Measurements from ENCODE around the gene XXYLT1. TPM values are rescaled to one million over a fixed set of nuclear protein-coding genes. Genes with fewer than 3 reads are reported as not detected.

XXYLT1 gene
- polyA plus RNA-seq, 4 donors, result 28.9 to 35.7 (median 31.3) TPM

DNA sequence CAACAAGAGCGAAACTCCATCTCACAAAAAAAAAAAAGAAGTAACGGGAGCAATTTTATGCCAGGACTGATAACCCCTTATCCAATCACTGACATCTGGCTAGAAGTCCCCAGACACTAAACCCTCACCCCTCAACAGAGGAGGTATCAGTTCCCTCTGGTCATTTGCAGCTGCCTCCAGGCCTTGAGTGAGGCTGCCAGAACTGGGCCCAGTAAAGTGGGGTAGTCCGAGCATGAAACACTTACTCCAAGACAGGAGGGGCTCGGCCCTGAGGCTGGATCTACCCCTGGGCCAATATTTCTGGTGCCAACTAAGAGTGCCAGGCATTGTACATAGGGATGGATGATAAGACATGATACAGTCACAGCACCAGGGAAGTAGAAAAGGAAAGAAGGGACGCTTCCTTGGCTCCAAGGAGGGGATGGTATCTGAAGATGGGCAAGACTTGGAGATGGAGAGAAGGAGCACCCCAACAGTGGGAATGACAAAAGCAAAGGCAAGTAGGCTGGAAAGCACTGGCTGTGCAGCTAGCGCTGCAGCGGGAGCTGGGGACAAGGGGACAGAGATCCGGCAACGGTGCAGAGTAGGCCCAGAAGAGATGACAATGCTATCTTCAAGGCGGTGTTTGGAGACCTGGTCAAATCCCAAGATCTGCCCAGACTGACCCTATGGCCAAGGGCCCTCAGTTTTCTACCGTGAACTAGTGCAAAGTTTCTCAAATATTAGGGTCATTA is 2.2 kb downstream of the XXYLT1 start:
- no peak for DNase-seq (ENCODE audit: low read depth in 4 of 4, low spot score in 3 of 4)

DNA sequence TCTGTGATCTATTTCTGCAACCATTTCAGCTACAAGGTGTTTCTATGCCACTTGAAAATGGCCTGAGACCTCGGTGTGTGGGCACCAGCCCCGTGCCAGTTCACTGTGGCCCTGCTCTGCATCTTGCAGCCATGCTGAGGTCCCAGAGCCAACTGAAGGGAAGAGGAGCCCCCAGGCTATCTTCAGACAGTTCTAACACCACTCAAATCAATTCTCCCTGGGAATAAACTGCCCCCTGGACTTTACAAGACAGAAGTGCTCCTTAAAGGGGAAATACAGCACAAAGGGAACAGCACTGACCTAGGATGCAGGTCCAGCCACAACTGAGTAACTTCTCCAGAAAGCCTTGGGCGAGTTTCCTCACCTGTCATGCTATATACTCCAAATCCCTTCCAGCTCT is 3.9 kb downstream of the XXYLT1 start:
- DNase-seq (ENCODE audit: low read depth in 4 of 4, low spot score in 3 of 4), result no peak

DNA sequence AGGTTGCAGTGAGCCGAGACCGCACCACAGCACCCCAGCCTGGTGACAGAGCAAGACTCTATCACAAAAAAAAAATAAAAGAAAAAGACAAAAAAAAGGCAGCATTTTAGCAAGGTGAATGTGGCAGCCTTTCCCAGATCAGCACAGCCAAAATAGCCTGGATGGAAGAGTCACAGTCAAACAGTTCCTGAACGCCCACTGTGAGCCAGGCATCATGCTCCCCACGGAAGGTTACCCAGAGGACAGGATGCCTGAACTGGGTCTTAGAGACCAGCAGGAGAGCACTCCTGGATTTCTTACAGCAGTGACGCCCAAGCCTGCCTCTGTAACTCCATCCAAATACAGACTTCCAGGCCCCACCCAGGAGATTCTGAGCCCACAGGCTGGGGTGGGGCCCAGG is 4.5 kb downstream of the XXYLT1 start:
- no peak for DNase-seq (ENCODE audit: low read depth in 4 of 4, low spot score in 3 of 4)

DNA sequence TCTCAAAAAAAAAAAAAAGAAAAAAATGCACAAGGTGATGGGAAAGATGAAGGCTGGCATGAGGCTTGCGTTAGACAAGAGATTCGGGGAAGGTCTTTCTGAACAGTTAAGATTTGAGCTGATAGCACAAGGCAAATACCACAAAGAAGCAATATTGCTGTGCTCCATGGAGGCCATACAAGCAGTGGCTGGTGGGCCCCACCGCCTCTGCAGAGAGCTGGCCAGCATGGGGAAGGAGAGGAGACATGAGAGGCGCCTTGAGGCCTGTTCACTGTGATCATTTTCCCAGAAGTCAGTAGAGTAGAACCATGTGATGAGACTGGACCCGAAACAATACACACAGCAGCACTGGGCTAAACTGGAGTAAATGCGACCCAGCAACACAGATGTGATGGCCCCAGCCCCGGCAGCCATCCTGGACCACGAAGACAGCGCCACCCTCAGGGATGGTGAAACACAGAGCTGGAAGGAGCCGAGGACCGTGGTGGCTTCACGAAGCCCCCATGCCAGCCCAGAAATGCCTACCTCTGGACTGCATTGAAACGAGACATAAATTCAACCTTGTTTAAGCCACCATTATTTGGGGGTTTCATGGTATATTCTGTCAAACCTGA is 5.5 kb downstream of the XXYLT1 start:
- DNase-seq (ENCODE audit: low read depth in 4 of 4, low spot score in 3 of 4), result no peak

DNA sequence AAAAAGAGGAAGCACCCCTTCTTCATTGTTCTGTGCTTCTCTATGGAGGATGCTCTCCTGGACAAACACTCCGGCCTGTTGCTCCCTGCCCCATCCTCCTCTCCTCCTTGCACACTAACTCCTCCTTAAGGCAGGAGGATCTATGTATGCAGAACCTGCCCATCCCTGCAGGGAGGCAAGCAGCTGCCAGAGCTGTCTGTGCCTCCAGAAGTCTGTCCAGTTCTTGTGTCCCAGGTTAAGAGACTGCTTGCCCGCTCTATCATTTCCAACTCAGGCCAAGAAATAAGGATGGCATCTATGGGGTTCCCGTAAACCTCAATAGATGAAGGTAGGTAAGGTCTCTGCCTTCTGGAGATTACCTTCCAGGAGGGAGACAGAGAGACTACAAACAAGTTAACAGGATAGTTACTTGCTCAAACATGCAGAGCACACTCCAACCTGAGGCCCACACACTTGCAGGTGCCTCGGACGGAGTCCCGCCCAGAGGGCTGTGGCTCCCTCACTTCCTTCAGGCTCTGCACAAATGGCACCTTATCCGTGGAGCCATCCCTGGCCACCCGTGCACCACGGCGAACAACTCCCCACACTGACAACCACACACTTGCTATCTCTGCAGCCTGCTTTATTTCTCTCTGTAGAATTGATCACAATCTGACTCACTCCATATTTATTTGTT is 6.9 kb downstream of the XXYLT1 start:
- DNase-seq (ENCODE audit: low read depth in 4 of 4, low spot score in 3 of 4), result no peak

DNA sequence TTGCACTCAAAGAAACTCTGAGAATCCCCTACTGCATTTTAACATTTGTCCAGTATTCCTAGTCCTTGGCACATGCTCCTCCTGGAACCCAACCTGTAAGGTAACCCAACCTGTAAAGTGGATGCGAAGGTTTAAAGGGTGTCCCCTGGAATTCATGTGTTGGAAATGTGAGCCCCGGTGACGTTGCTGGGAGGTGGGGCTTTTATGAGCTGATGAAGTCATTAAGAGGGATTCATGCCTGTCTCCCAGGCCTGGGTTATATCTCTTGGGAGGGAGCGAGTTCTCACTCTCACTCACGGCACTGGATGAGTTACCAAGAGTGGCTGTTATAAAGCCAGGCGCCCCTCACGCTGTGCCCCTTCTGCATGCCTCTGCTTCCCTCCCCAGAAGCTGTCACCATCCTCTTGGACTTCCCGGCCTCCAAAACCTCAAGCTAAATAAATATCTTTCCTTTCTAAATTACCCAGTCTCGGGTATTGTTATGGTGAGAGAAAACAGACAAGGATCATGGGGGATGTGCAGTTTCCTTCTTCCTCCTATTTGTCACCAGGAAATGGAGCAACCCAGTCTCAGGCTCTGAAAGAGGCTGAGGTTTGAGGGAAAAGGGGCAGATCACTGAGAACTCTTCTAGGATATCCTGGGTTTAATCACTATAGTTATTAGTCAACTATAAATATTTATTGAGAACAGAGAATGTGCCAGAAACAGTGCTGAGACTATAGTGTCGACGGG is 7.6 kb downstream of the XXYLT1 start:
- no peak for DNase-seq (ENCODE audit: low read depth in 4 of 4, low spot score in 3 of 4)

DNA sequence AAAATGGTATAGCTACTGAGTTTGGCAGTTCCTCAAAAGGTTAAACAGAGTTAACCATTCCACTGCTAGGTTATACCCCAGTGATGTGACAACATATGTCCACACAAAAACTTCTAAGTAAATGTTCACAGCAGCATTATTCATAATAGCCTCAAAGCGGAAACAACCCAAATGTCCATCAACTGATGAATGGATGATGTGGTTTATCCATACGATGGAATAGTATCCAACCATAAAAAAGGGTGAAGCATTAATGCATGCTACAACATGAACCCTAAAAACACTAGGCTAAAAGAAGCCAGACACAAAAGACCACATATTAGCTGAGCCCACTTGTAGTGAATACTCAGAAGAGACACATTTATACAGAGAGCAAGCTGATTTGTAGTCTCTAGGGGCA is 9.0 kb downstream of the XXYLT1 start:
- no peak for DNase-seq (ENCODE audit: low read depth in 4 of 4, low spot score in 3 of 4)

DNA sequence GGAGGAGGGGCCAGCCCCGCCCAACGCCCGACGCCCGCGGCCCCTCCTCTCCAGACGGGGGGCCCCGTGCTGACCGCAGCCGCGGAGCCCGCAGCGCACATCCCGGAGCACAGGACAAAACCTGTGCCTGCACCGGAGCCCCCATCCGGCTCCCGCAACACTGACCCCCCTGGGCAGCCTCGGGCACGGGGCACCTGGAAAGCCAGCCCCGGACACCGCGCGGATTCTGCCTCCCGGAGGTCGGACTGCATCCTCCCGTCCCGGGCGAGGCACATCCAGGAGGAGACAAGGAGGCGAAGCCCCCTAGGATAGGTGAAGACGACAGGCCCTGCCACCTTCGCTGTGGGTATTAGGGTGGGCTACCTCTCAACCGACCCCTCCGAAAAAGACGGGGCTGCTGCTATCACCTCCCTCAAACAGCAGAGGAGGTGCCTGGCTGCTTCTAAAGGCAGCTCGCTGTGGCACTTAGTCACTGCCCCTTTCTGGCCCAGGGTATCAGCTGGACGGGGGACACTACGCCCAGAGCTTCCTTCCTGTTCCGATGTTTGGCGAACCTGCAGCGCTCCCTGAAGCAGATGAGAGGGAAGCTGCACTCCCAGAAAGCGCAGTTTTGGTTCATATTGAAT is 10.6 kb downstream of the XXYLT1 start:
- no peak for DNase-seq (ENCODE audit: low read depth in 4 of 4, low spot score in 3 of 4)

DNA sequence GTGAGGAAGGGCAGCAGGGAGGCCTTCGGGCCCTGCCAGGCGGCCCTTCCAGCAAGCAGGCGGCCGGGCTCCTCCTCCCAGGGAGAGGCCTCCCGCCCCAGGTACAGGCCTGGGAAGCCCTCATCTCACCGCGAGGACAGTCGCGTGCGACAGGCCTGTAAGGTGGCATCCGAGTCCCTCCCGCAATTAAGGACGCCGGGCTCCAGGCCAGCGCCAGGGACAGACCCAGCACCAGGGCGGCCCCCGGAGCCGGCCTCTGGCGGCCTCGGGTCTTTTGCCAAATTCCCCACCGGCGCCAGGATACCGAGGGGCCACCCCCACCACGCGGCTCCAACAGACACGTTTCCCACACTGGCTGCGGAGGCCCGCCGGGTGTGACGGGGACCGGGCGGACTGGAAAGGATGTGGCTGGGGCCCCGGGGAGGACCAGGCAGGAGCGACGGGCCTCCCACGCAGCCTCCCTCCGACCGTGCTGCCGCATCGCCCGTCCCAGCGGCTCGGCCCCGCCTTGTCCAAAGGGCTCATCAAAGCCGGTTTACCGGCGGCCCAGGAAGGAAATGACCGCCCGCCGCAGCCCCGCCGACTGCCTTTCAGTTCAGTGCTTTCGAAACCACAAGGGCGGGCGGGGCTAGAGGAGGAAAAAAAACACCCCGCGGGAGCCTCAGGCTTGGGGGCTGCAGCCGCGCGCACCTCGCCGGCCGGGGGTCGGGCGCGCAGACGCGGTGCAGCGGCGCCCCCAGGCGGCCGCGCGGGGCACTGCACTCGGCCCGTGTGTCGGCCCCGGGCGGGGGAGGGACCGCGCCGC is 11.3 kb downstream of the XXYLT1 start:
- DNase-seq (ENCODE audit: low read depth in 4 of 4, low spot score in 3 of 4), result peak; percentile 77 to 84 (median 83)

DNA sequence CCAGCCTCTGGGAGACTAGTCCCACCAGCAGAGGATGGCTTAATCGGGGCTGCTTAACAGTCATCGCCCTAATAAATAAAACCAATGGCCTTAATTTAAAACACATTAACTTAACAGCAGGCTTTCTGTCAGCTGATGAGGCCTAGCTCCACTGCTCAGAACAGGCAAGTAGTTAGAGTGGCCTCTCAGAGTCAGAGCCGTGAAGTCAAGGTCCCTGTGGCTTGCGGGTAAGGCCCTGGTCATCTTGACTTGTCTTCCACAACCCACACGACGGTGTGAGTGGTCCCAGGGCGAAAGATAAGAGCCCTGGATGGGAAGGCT is 11.8 kb downstream of the XXYLT1 start:
- no peak for DNase-seq (ENCODE audit: low read depth in 4 of 4, low spot score in 3 of 4)

DNA sequence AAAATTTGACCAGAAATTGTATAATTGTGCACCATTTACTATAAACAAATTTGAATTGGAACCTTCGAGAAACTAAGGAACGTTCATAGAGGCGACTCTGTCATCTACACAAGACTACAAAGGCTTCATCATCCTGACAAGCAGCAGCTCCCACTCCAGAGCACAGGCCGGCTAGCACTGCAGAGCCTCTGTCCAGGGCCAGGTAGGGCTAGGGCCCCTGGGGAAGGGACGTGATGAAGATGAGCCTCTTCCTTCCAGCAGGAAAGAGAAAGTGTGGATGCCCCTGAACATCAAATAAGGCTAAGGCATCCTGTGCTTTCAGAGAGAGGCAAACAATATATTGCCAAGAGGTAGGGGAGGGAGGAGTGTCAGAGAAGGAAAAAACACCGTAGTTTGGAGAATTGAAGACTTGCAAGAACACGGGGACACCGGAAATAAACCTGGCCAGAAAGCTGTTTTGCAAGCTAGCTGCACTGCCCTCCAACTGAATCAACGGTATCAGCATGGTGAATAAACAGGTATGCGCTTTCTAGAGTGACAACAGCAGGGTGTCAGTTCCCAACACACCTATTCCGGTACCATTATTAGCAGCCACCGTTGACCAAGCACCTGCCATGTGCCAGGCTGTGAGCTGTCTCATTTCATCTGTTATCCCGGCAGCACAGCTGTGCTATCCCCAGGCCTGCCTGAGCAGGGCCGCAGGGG is 12.4 kb downstream of the XXYLT1 start:
- no peak for DNase-seq (ENCODE audit: low read depth in 4 of 4, low spot score in 3 of 4)

DNA sequence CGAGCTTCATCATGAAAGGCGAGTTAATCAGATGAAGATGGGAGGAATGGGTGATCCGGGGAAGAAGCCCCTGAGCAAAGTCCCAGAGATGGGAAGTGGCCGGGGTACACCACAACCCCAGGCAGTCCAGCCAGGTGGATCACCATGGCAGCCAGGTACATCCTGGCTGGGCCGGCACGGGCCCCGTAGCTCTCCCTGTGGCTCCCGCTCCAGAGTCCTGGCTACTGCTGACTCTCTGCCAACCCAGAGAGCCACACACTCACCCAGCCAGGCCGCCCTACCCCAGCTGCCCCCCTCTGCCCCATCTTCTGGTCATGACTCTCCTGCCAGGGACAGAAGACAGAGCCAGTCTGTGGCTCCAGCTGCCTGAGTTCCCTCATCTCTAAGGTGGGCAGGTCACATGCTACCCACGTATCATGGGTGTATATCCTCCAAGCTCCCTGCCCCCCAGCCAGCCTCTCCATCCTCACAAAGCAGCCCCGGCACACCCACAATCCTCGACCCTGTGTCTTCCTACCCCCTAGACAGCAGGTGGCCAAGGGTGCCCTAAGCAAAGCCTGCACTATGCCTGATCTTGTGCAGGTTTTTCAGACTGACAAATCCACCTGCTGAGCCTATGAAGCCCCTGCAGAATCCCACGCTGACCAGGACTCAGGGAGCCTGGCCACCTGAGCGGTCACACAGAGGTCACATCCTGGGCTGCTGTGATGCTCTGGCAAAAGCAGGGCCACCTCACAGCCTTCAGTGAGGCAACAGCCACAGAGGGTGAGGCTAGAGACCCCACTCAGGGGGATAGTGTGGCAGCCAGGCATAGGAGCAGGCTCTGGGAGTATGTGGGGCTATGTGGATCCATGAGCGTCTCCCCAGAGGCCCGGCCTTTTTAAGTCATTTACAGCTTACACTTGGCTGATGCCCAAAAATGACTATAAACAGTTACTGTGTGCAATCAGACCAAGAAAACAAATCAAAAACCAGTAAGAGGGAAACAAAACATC is 13.2 kb downstream of the XXYLT1 start:
- DNase-seq (ENCODE audit: low read depth in 4 of 4, low spot score in 3 of 4), result no peak

DNA sequence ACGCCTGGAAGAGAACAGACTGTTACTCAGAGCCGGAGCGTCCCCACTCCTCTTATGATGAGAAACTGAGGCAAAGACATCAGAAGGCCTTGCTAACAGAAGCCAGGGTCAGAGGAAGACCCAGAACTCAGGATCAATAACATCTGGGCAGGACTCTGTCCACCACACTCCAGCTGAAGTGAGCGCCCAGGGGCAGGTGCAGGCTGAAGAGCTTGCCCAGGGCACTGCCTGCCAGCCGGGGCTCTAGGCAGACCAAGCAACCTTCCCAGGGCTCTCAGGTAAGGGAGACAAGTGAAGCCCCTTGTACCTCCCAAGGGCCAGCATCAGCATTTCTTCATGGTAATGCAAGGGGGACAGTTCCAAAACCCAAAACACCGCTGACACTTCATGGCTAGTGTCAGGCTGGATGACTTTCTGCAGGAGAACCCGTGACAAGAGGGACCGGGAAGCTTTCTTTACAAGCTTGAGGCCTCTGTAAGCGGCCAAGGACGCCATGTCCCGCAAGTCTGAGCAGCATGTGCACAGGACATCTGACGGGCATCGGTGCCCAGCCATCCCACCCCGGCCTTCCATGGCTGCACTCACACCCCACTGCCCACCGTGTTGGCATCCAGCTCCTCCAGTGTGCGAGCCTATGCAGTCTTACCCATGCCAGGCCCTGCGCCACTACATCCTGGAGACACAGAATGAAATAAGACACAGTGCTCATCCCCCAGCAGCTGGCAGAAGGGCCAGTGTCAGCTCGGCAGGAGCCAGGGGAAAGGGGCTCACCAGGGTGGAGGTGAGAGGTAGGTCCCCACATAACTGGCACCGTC is 14.1 kb downstream of the XXYLT1 start:
- DNase-seq (ENCODE audit: low read depth in 4 of 4, low spot score in 3 of 4), result no peak

DNA sequence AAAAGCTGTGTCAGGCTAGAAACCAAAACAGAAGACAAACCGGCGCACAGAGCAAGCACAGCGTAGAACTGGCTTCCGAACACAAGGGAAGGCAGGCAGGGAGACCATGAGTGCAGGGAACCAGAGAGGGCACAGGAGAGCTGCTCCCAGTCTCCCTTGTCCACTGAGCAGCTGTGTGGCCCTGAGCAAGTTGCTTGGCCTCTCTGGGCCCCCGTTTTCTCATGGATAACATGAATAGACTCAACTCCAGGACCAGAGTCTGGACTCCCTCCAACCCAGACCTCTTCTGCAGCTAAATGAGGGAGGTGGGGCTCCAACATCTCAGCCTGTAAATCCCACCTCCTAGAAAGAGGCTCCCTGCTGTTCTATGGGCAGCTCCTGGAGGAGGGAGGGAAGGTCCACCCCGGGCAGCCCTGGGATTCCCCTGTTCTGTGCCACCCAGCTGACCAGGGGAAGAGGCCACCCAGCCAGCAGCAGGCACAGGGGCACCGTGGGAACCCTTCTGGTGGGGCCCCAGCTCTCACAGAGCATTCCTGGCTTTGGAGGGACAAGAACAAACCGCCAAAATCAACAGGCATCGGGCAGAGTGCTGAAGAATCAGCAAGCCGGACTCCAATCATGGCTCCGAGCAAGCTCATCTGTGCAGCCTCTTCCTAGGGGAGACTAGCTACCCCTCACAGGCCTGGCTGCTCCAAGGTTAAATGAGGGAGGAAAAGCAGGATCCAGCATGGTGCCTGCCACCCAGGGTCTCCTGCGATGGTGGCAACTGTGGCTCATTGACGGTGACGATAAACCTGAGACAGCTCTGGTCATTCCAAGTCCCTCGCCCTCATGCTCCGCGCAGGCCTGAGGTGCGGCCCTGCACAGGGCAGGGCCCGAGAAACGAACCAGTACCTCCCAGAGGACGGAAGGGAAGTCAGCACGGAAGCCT is 15.1 kb downstream of the XXYLT1 start:
- DNase-seq (ENCODE audit: low read depth in 4 of 4, low spot score in 3 of 4), result no peak

DNA sequence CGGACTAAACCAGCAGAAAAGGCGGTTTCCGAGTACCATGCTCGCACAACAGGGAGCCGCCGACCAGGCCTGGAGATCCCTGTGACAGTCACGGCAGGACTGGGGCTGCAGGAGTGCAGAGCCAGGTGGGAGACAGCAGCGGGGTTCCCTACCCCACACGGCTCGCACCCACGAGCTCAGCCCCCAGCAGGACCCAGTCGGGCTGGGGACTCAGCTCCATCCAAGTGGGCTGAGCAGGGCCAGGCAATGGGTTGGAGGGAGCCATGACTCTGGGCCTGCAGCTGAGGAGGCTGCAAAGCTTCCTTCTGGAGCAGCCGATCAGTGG is 15.8 kb downstream of the XXYLT1 start:
- no peak for DNase-seq (ENCODE audit: low read depth in 4 of 4, low spot score in 3 of 4)

DNA sequence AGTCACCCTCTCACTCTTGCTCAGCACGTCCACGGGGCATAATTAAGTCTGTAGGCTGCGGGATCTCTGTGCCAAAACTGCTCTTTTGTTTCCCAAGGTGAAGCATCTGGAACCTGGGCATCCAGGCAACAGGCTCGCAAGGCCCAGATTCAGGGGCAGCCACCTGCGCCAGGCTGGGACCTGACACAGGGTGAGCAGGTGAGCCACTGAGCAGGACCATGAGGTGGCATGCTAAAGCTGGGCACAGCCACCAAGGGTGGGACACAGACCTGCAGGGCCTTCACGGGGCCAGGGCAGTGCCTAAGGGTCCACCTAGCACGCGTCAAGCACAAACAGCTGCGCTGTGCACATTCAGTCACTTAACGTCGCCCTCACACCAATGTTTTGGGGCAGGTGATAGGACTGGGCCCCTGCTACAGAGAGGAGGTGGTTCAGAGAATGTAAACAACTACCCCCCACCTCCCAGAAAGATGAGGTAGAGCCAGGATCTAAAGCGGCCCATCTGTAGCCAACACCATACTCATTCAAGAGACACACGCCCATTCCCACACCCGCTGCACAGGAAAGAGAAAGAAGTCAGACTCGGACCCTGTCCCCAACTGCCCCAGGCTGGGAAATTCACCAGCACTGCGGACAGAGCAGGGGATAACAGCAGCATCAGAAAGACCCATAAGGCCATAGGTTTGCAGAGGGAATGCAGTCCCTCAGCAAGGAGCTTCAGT is 16.3 kb downstream of the XXYLT1 start:
- no peak for DNase-seq (ENCODE audit: low read depth in 4 of 4, low spot score in 3 of 4)
